NB4 (cell line): ENCODE results near the gene NUP107.

Experiments
- MYC ChIP-seq: IDR thresholded peaks from 2 replicates; pipeline ENCODE4 v1.6.1; 2011; ENCODE audit warnings: low read depth, low read length
- POLR2A ChIP-seq: IDR thresholded peaks from 2 replicates; pipeline ENCODE4 v1.6.1; 2011; ENCODE audit warnings: mild to moderate bottlenecking; ENCODE audit not compliant: insufficient read length; ENCODE audit errors: extremely low read depth
- TF ChIP-seq, protein P1 (sequence below): IDR thresholded peaks from one replicate; pipeline ENCODE4 v1.5.1; 2012; ENCODE audit warnings: low read depth, low read length
- TF ChIP-seq, protein P2 (sequence below): IDR thresholded peaks from 2 replicates; pipeline ENCODE4 v1.6.1; 2011; ENCODE audit warnings: low read depth, low read length

GRCh38 chr12:68641138-68641537, 45.6 kb upstream of the NUP107 start:
- TF ChIP-seq, protein P1, sequence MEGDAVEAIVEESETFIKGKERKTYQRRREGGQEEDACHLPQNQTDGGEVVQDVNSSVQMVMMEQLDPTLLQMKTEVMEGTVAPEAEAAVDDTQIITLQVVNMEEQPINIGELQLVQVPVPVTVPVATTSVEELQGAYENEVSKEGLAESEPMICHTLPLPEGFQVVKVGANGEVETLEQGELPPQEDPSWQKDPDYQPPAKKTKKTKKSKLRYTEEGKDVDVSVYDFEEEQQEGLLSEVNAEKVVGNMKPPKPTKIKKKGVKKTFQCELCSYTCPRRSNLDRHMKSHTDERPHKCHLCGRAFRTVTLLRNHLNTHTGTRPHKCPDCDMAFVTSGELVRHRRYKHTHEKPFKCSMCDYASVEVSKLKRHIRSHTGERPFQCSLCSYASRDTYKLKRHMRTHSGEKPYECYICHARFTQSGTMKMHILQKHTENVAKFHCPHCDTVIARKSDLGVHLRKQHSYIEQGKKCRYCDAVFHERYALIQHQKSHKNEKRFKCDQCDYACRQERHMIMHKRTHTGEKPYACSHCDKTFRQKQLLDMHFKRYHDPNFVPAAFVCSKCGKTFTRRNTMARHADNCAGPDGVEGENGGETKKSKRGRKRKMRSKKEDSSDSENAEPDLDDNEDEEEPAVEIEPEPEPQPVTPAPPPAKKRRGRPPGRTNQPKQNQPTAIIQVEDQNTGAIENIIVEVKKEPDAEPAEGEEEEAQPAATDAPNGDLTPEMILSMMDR: no peak
- TF ChIP-seq POLR2A: no peak
- TF ChIP-seq, protein P2, sequence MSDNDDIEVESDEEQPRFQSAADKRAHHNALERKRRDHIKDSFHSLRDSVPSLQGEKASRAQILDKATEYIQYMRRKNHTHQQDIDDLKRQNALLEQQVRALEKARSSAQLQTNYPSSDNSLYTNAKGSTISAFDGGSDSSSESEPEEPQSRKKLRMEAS: no peak
- no peak for TF ChIP-seq MYC
